ENCODE data around the gene GNG12.

GRCh38 chr1:67802565-67802964 lies 30.7 kb downstream of the GNG12 start:
- no peak for TF ChIP-seq EZH2 (IDR thresholded peaks at IDR 0.05; ENCODE audit: insufficient read depth, poor library complexity, severe bottlenecking)
- no peak for TF ChIP-seq EZH2phosphoT487 (IDR thresholded peaks at IDR 0.05; ENCODE audit: insufficient read depth, low read depth)
